HG03159 (cell line): ENCODE data around the gene FOSB.
"Not testable (repeated sequence)": the region's sequence is repeated elsewhere in the genome, so short reads cannot be mapped to it uniquely, and the experiment has no call there.

Experiments used
- ATAC-seq: cut with Tn5 transposase; IDR thresholded peaks from one replicate; pipeline ENCODE4 v1.9.1; 2021; ENCODE audit warnings: mild to moderate bottlenecking, moderate library complexity; ENCODE audit not compliant: unreplicated experiment

FOSB gene

GRCh38 chr19:45467456-45468158, at the start of gene FOSB:
FOSB (plus strand) TSS chr19:45467996; CDS start chr19:45468587, 591 bp downstream.
- peak; percentile 39 for ATAC-seq

DNA sequence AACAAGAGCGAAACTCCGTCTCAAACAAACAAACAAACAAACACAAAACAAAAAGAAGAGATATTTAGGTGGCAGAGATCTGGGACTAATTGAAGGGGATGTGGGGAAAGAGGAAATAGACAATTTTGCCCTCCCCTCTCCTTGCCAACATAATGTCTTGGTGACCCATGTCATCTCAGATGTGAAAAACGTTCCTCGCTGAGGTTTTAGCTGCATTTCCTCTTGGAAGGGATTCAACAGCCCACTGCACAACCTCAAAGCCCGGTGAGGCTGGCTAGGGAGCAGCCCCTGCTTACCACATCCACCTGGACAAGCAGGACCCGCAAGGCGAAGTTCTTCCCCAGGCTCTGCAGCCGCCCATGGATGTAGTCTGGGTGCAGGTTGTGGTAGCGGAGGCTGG, 49.0 kb upstream of the FOSB start:
- ATAC-seq, result no peak

GRCh38 chr19:45419396-45419795, 48.4 kb upstream of the FOSB start:
- ATAC-seq, result peak; percentile 53

GRCh38 chr19:45419895-45420294, 47.9 kb upstream of the FOSB start:
- no peak for ATAC-seq

DNA sequence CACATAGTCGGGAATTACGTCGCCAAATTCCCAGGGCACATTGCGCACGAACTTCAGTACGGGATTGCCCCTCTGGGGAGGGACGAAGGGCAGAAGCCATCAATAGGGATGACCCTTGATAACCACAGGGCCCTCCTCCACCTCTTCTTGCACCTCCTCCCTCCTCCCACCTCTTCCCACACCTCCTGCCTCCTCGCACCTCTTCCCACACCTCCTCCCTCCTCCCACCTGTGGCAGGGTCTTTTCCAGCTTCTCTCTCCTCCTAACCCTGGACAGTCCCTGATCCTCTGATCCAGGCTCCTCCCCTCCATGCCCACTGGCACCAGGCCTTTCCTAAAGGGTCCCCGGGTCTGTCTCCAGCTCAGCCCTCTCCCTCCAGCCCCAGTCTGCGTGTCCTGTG, 47.4 kb upstream of the FOSB start:
- no peak for ATAC-seq

DNA sequence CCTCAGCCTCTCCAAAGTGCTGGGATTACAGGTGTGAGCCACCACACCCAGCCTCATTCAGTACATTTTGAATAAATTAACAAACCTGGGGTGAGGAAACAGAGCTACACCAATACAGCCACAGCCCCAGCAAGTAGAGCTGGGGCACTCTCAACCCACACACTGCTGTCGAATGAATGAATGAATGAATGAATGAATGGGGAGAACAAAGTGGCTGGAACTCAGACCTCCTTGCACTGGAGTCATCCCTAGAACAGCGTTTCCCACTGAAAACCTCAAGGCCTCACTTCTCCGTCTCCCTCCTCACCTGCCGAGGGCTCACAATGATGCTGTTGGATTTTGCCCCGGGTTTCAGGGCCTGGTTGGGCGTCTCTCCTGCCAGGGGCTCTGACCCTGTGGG, 46.9 kb upstream of the FOSB start:
- ATAC-seq, result no peak

- no peak for ATAC-seq
These were observed 45.8 kb upstream of the FOSB start for GRCh38 chr19:45421947-45422498.

DNA sequence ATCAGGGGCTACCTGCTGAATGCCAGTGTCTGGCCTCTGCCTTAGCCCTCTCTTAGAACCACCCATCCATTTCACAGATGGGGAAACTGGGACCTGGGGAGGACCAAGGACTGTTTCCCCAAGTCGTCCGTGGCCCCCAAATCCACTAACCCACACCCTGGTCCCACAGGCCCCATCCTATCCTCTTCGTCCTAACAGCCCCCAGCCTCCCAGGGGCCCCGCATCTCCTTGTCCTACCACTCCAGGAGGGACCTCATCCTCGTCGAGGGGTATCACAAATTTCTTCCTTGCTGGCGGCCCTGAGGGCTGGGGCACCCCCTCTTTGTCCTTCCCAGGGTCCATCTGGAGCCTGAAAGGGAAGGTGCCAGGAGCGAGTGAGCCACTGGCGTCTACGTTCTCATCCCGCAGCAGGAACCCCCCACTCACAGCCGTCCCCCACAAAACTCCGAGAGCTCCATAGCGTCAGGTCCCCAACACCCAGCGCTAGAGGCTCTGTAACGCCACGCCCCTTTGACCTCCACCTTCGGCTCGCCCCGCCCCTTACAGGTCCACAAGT, 44.7 kb upstream of the FOSB start:
- no peak for ATAC-seq

- ATAC-seq, result peak; percentile 58
These were observed 44.1 kb upstream of the FOSB start, which contains the start of gene ERCC1 for GRCh38 chr19:45423589-45424190. ERCC1 (minus strand) TSS chr19:45423917; CDS start chr19:45423374, 543 bp downstream.

- no peak for ATAC-seq
These were observed 43.4 kb upstream of the FOSB start for GRCh38 chr19:45424191-45425058.

DNA sequence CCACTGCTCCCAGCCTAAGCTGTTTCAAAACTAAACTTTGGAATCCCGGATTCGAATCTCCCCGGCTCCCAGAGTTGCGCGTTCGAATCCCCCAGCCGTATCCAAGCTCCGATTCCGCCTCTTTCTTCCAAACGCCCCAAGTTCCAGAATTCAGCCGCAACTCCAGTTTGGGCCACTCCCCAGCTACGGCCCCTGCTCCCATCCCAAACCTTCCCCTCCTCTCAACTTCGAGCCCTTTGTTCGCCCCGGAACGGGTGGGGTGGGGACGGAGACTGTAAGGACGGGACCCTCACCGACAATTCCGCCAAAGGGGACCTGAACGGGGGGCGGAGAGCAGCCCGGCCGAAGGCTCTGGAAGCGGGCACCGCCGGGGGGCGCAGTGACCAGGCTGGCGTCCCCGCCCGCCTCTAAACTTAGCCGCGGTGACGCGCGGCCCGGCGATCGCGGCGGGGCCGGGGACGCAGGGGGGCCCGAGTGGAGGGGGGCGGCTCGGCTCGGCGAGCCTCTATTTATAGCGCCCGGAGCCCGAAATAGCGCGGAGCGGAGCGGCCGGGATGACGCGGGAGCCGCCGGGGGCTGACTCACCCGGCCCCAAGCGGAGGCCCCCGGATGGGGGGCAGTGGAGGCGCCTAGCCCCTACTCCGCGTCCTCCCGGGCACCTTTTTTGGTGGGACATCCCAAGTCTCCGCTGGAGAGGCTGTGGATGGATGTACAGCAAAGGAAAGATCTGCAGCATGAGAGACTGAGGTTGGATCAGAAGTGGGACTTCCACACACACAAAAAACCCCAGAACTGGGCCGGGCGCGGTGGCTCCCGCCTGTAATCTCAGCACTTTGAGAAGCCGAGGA, 39.2 kb upstream of the FOSB start:
- no peak for ATAC-seq

DNA sequence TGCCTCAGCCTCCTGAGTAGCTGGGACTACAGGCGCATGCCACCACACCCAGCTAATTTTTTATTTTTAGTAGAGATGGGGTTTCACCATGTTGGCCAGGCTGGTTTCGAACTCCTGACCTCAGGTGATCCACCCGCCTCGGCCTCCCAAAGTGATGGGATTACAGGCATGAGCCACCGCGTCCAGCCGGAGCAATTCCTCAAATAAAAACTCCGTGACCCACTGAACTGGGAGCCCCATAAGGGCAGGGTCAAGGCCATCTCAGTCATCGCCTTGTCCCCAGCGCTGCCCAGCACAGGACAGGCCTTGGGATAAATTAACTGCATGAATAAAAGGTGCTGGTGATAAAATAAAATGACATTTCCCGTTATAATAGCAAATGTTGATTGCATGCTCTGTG, 37.9 kb upstream of the FOSB start:
- not testable (repeated sequence) for ATAC-seq

DNA sequence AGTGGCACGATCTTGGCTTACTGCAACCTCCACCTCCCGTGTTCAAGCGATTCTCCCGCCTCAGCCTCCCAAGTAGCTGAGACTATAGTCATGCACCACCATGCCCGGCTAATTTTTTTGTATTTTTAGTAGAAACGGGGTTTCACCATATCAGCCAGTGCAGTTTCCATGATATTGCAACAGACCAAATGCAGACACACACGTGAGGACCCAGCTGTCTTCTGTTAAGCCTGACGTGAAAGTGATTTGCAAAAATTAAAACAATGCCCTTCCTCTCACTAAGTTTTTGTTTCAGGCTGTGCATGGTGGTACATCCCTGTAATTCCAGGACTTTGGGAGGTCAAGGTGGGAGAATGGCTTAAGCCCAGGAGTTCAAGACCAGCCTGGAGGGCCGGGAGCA, 36.8 kb upstream of the FOSB start:
- not testable (repeated sequence) for ATAC-seq

- not testable (repeated sequence) for ATAC-seq
These were observed 35.3 kb upstream of the FOSB start for GRCh38 chr19:45432543-45432942.

- no peak for ATAC-seq
These were observed 30.5 kb upstream of the FOSB start for GRCh38 chr19:45437328-45437727.

GRCh38 chr19:45439190-45439568, 28.6 kb upstream of the FOSB start:
- no peak for ATAC-seq

DNA sequence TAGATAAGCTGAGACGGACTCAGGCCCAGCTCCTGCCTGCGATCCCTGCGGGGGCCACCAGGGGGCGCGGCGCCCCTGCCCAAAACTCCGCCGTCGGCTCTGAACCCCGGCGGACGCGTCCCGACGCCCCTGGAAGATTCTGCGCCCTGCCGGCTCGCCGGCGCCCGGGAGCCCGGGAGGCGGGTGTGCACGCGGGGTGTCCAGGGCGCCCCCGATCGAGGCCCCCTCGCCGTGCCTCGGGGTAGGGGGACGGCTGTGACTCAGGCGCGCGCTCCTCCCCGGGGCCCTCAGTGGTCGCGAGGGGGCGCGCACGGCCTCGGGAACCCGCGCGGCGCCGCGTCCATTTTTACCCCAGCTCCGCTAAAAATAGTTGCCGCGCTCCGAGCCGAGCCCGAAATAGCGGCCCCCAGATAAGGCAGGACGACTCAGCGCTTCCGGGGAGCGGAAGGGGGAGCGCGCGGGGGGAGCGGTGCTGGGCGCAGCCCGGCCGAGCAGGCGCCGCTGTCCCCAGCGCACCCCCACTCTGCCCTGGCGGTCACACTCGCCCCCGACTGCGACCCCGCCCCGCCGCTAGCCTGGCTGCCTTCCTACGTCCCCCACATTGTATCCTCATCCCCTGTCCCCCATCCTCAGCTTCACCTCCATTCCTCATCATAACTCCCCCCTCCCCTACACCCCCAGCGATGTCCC, 28.1 kb upstream of the FOSB start:
- ATAC-seq, result peak; percentile 52

DNA sequence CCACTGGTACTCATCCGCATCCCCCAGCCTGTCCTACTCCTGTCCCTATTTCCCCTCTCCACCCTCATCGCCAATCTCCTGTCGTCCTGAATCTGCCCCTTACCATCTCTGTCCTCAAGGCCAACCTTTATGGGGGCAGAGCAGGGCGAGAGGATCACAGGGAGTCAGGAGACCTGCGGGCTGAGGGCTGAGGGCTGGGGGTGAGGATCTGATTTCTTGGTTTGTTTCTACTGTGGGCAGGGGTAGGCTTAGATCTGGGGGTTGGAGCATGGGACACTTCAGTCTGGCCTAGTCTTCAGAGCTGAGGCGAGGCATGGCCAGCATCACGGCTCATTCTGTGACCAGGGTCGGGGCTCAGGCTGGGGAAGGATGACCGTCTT, 27.5 kb upstream of the FOSB start:
- no peak for ATAC-seq

- no peak for ATAC-seq
These were observed 26.7 kb upstream of the FOSB start for GRCh38 chr19:45440873-45441654.
